CD4-positive, alpha-beta memory T cell (primary cell): ENCODE data around the gene GRK6. TPM values are rescaled to one million over a fixed set of nuclear protein-coding genes. Genes with fewer than 3 reads are reported as not detected.

Experiments
- CTCF ChIA-PET: fragments of 350-600 bp; sonication (Branson Sonifier 250); formaldehyde crosslinking; loops from one replicate; lab custom pipeline; 2021; ENCODE audit warnings: inconsistent platforms; ENCODE audit not compliant: partially characterized antibody; lab: Charles Lee
- POLR2A ChIA-PET: fragments of 350-600 bp; sonication (Branson Sonifier 250); formaldehyde crosslinking; loops from one replicate; lab custom pipeline; 2021; ENCODE audit not compliant: partially characterized antibody; lab: Charles Lee
- DNase-seq, 5 donors: peaks; one replicate each; pipeline versions ENCODE4 v3.0.0 to v3.0.0-alpha.2; 2020 to 2022; ENCODE audit warnings: mixed read lengths in 1 of 5
- H3K27ac ChIP-seq: one replicate; pipeline ENCODE4 v1.7.0; 2013; ENCODE audit warnings: low read depth, low read length
- H3K27me3 ChIP-seq: 2 replicates; pipeline ENCODE4 v1.7.0; 2013; ENCODE audit warnings: mild to moderate bottlenecking, low read length, moderate library complexity; ENCODE audit not compliant: insufficient read depth
- H3K36me3 ChIP-seq: 2 replicates; pipeline ENCODE4 v1.7.0; 2013; ENCODE audit warnings: mild to moderate bottlenecking, low read length, moderate library complexity; ENCODE audit not compliant: insufficient read depth
- H3K4me1 ChIP-seq: 2 replicates; pipeline ENCODE4 v1.7.0; 2013; ENCODE audit warnings: mild to moderate bottlenecking, low read length, moderate library complexity; ENCODE audit not compliant: insufficient read depth
- H3K4me3 ChIP-seq, 2 donors: one replicate each; pipeline ENCODE4 v1.7.0; 2013; ENCODE audit warnings: low read length in 2 of 2, mild to moderate bottlenecking in 1 of 2
- H3K9me3 ChIP-seq, 2 donors: one replicate each; pipeline ENCODE4 v1.7.0; 2013; ENCODE audit warnings: low read length in 2 of 2, control low read depth in 1 of 2; ENCODE audit not compliant: control insufficient read depth in 1 of 2
- H3K27ac Mint-ChIP-seq, 7 donors: one replicate each; pipeline ENCODE4 v1.8.0; 2020 to 2021; ENCODE audit warnings: mixed read lengths in 7 of 7, mild to moderate bottlenecking in 6 of 7, inconsistent platforms in 3 of 7, moderate library complexity in 3 of 7
- H3K27me3 Mint-ChIP-seq, 2 donors: one replicate each; pipeline ENCODE4 v1.8.0; 2020 to 2021; ENCODE audit warnings: mixed read lengths in 2 of 2
- H3K36me3 Mint-ChIP-seq, 2 donors: one replicate each; pipeline ENCODE4 v1.8.0; 2020 to 2021; ENCODE audit warnings: mixed read lengths in 2 of 2, inconsistent platforms in 1 of 2, mild to moderate bottlenecking in 1 of 2
- H3K4me1 Mint-ChIP-seq, 4 donors: one replicate each; pipeline ENCODE4 v1.8.0; 2020 to 2021; ENCODE audit warnings: mixed read lengths in 4 of 4, mild to moderate bottlenecking in 1 of 4
- H3K4me3 Mint-ChIP-seq, 8 donors: one replicate each; pipeline ENCODE4 v1.8.0; 2020 to 2021; ENCODE audit warnings: mixed read lengths in 8 of 8, mild to moderate bottlenecking in 7 of 8, moderate library complexity in 6 of 8, inconsistent platforms in 3 of 8
- H3K9me3 Mint-ChIP-seq, 8 donors: one replicate each; pipeline ENCODE4 v1.8.0; 2020 to 2021; ENCODE audit warnings: mixed read lengths in 8 of 8, mild to moderate bottlenecking in 5 of 8, inconsistent platforms in 3 of 8, moderate library complexity in 1 of 8
- intact Hi-C: fragments of 100-400 bp; cut with micrococcal nuclease; formaldehyde crosslinking; loops from one replicate; pipeline ENCODE4 v1.15.1; 2023
- polyA plus RNA-seq, 2 donors: library from polyadenylated mRNA; unstranded; fragments of 300-500 nt; fragmentation: Illumina TruSeq; gene quantifications; one replicate each; pipeline ENCODE4 v1.2.3, GENCODE V29; 2021
- total RNA-seq, 2 experiments: library from RNA; stranded (reverse); gene quantifications; one replicate each; pipeline ENCODE4 v1.2.3, GENCODE V29; 2021

The GRK6 gene
- total and polyA plus RNA-seq, 4 experiments from 2014 or later: 72.4 to 203 (median 190) TPM

- Mint-ChIP-seq H3K27ac (peak overlapping the region in 1 of 7 donors; percentile 35), H3K4me1 (peaks cover 6 to 25% (median 15%) of the 10 kb centered on the region in 4 donors), H3K27me3 (peaks cover 1 to 2% of the 10 kb centered on the region in 2 donors), H3K4me3 (no peak overlapping the region), H3K36me3 (peaks cover 0 to 5% of the 10 kb centered on the region in 2 donors), H3K9me3 (no peaks in the 10 kb centered on the region)
- H3K4me1 ChIP-seq: peaks cover 17% of the 10 kb centered on the region
- ChIA-PET POLR2A (interaction anchor here (1.7 kb wide), 1 partner anchor 29 kb away, joined by 4 read pairs; no protein-coding TSS in a partner anchor), CTCF (interaction anchor here (1.2 to 26.1 kb wide), 3 partner anchors 42 to 69 kb away, joined by 4 to 821 read pairs (median 271); partner anchors contain the start of genes F12 and PFN3)
- no peak overlapping the region for H3K4me3 ChIP-seq
- intact Hi-C loops: loop anchor here (5.0 kb wide), 1 partner anchor 327 kb away; the partner anchor contains the start of gene NSD1
- DNase-seq: no peak
- H3K9me3 ChIP-seq: no peaks in the 10 kb centered on the region
- H3K27me3 ChIP-seq: no peaks in the 10 kb centered on the region
- H3K27ac ChIP-seq: no peak overlapping the region
- no peaks in the 10 kb centered on the region for H3K36me3 ChIP-seq
Observed at GRCh38 chr5:177458912-177459350, 32.5 kb downstream of the GRK6 start.

DNA sequence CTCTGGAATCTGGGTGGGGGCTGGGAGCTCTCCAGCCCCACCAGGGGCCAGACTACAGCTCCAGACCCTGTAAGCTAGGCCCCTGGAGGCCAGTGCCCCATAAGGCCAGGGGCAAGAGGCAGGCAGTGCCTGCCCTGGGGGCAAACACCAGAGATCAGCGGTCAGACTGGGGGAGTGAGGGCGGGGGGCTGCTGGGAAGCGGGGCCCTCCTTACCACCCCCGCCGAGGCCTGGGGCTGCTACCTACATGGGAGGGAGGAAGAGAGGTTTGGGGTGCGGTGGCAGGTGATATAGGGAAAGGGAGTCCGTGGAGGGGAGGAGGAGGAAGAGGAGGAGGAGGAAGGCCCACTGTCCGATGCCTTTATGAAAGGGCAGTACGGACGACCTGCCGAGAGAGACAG is 32.9 kb downstream of the GRK6 start:
- intact Hi-C loops: loop anchor here (5.0 kb wide), 1 partner anchor 327 kb away; the partner anchor contains the start of gene NSD1
- ChIA-PET POLR2A (interaction anchor here (0.7 kb wide), 1 partner anchor 56 kb away, joined by 3 read pairs; no protein-coding TSS in a partner anchor), CTCF (interaction anchor here (1.2 to 26.1 kb wide), 3 partner anchors 42 to 69 kb away, joined by 4 to 821 read pairs (median 271); partner anchors contain the start of genes F12 and PFN3)
- Histone ChIP-seq H3K27ac (no peak overlapping the region), H3K4me3 (no peak overlapping the region), H3K9me3 (no peaks in the 10 kb centered on the region), H3K36me3 (no peaks in the 10 kb centered on the region), H3K4me1 (peaks cover 13% of the 10 kb centered on the region), H3K27me3 (no peaks in the 10 kb centered on the region)
- DNase-seq: no peak
- H3K27me3 Mint-ChIP-seq: peaks cover 1 to 2% of the 10 kb centered on the region in 2 donors
- H3K4me3 Mint-ChIP-seq: no peak overlapping the region
- peaks cover 5 to 21% (median 14%) of the 10 kb centered on the region in 4 donors for H3K4me1 Mint-ChIP-seq
- peaks cover 0 to 5% of the 10 kb centered on the region in 2 donors for H3K36me3 Mint-ChIP-seq
- no peaks in the 10 kb centered on the region for H3K9me3 Mint-ChIP-seq
- H3K27ac Mint-ChIP-seq: peak overlapping the region in 1 of 7 donors; percentile 35

- no peak for DNase-seq
- Histone ChIP-seq H3K9me3 (no peaks in the 10 kb centered on the region), H3K27me3 (no peaks in the 10 kb centered on the region), H3K4me3 (no peak overlapping the region), H3K36me3 (no peaks in the 10 kb centered on the region), H3K27ac (no peak overlapping the region), H3K4me1 (peaks cover 12% of the 10 kb centered on the region)
- Mint-ChIP-seq H3K27ac (no peak overlapping the region), H3K27me3 (peaks cover 1 to 2% of the 10 kb centered on the region in 2 donors), H3K36me3 (peaks cover 0 to 5% of the 10 kb centered on the region in 2 donors), H3K4me1 (peaks cover 5 to 21% (median 14%) of the 10 kb centered on the region in 4 donors), H3K9me3 (peaks cover 0 to under 1% (median 0%) of the 10 kb centered on the region in 8 donors), H3K4me3 (no peak overlapping the region)
- intact Hi-C loops: loop anchor here (5.0 kb wide), 1 partner anchor 328 kb away; the partner anchor contains the start of gene NSD1
- ChIA-PET CTCF (interaction anchor here (1.2 to 26.1 kb wide), 3 partner anchors 41 to 70 kb away, joined by 4 to 821 read pairs (median 271); partner anchors contain the start of genes F12 and PFN3), POLR2A (interaction anchor here (0.7 to 1.1 kb wide), 3 partner anchors 56 to 151 kb away, joined by 3 to 4 read pairs (median 3); no protein-coding TSS in a partner anchor)
Observed at GRCh38 chr5:177459819-177460628, 33.5 kb downstream of the GRK6 start.

- POLR2A ChIA-PET: interaction anchor here (1.1 kb wide), 1 partner anchor 151 kb away, joined by 3 read pairs; the partner anchor contains the start of gene MXD3
- Mint-ChIP-seq H3K27me3 (peaks cover 0 to 1% of the 10 kb centered on the region in 2 donors), H3K4me3 (no peak overlapping the region), H3K4me1 (peaks cover 2 to 16% (median 8%) of the 10 kb centered on the region in 4 donors), H3K36me3 (peaks cover 0 to 3% of the 10 kb centered on the region in 2 donors), H3K27ac (no peak overlapping the region), H3K9me3 (peaks cover 0 to 2% (median 0%) of the 10 kb centered on the region in 8 donors)
- H3K27me3 ChIP-seq: no peaks in the 10 kb centered on the region
- intact Hi-C loops: no loop called here
- H3K27ac ChIP-seq: no peak overlapping the region
- no peak overlapping the region for H3K4me3 ChIP-seq
- no peaks in the 10 kb centered on the region for H3K9me3 ChIP-seq
- no peak for DNase-seq
- H3K36me3 ChIP-seq: no peaks in the 10 kb centered on the region
- CTCF ChIA-PET: interaction anchor here (1.2 to 1.6 kb wide), 2 partner anchors 93 to 143 kb away, joined by 3 read pairs; no protein-coding TSS in a partner anchor
- peaks cover 5% of the 10 kb centered on the region for H3K4me1 ChIP-seq
Observed at GRCh38 chr5:177462021-177462670, 35.7 kb downstream of the GRK6 start.

DNA sequence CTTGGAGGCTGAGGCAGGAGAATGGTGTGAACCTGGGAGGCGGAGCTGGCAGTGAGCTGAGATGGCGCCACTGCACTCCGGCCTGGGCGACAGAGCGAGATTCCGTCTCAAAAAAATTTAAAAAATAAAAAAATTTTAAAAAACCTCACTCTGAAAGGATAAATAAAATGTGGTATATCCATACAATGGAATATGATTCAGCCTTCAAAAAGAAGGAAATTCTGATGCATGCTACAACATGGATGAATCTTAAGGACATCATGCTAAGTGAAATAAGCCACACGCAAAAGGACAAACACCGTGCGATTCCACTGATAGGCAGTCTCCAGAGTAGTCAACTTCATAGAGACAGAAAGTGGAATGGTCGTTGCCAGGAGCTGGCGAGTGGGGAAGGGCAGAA is 38.6 kb downstream of the GRK6 start:
- peaks cover 0 to 1% of the 10 kb centered on the region in 2 donors for H3K27me3 Mint-ChIP-seq
- no peaks in the 10 kb centered on the region for H3K36me3 ChIP-seq
- no peaks in the 10 kb centered on the region for H3K27me3 ChIP-seq
- ChIA-PET CTCF (interaction anchor here (1.3 kb wide), 1 partner anchor 61 kb away, joined by 7 read pairs; no protein-coding TSS in a partner anchor), POLR2A (interaction anchor here (1.2 to 1.3 kb wide), 2 partner anchors 11 to 155 kb away, joined by 3 read pairs; no protein-coding TSS in a partner anchor)
- peaks cover 0 to 10% (median 4%) of the 10 kb centered on the region in 4 donors for H3K4me1 Mint-ChIP-seq
- H3K4me1 ChIP-seq: peaks cover 5% of the 10 kb centered on the region
- no peaks in the 10 kb centered on the region for H3K36me3 Mint-ChIP-seq
- H3K9me3 Mint-ChIP-seq: peaks cover 0 to 2% (median 0%) of the 10 kb centered on the region in 8 donors
- no peak for DNase-seq
- no peak overlapping the region for H3K4me3 Mint-ChIP-seq
- H3K27ac ChIP-seq: no peak overlapping the region
- no peak overlapping the region for H3K27ac Mint-ChIP-seq
- no peak overlapping the region for H3K4me3 ChIP-seq
- no peaks in the 10 kb centered on the region for H3K9me3 ChIP-seq
- intact Hi-C loops: no loop called here

- H3K27ac ChIP-seq: no peak overlapping the region
- peaks cover 0 to 2% (median 0%) of the 10 kb centered on the region in 8 donors for H3K9me3 Mint-ChIP-seq
- H3K4me3 ChIP-seq: no peak overlapping the region
- H3K4me3 Mint-ChIP-seq: no peak overlapping the region
- H3K27me3 ChIP-seq: no peaks in the 10 kb centered on the region
- CTCF ChIA-PET: interaction anchor here (1.0 to 1.6 kb wide), 2 partner anchors 10 to 76 kb away, joined by 3 to 4 read pairs; no protein-coding TSS in a partner anchor
- H3K27me3 Mint-ChIP-seq: peaks cover 0 to 1% of the 10 kb centered on the region in 2 donors
- H3K36me3 ChIP-seq: no peaks in the 10 kb centered on the region
- no peaks in the 10 kb centered on the region for H3K9me3 ChIP-seq
- H3K27ac Mint-ChIP-seq: no peak overlapping the region
- intact Hi-C loops: no loop called here
- peaks cover 4% of the 10 kb centered on the region for H3K4me1 ChIP-seq
- H3K4me1 Mint-ChIP-seq: peaks cover 0 to 10% (median 3%) of the 10 kb centered on the region in 4 donors
- no peak for DNase-seq
- no peaks in the 10 kb centered on the region for H3K36me3 Mint-ChIP-seq
- POLR2A ChIA-PET: no interaction called here
Observed at GRCh38 chr5:177466861-177467260, 40.4 kb downstream of the GRK6 start.
